B cell (primary cell): ENCODE data around the gene SNPH. TPM values are rescaled to one million over a fixed set of nuclear protein-coding genes. Genes with fewer than 3 reads are reported as not detected.

Experiments used
- ATAC-seq: fragments of 200-7000 bp; cut with Tn5 transposase; one replicate; pipeline ENCODE4 v1.10.0; 2021; ENCODE audit warnings: low read depth, mild to moderate bottlenecking, moderate number of reproducible peaks, moderate library complexity
- CTCF ChIA-PET: fragments of 350-600 bp; sonication (Branson Sonifier 250); formaldehyde crosslinking; loops from one replicate; lab custom pipeline; 2021; ENCODE audit warnings: antibody characterized with exemption, inconsistent platforms; lab: Charles Lee
- POLR2A ChIA-PET: fragments of 350-600 bp; sonication (Branson Sonifier 250); formaldehyde crosslinking; loops from one replicate; lab custom pipeline; 2021; ENCODE audit warnings: antibody characterized with exemption; lab: Charles Lee
- DNase-seq: peaks from one replicate; pipeline ENCODE4 v3.0.0; 2013
- H2AFZ ChIP-seq: 2 replicates; pipeline ENCODE4 v1.6.1; 2012; ENCODE audit warnings: mild to moderate bottlenecking, low read depth, low read length; ENCODE audit not compliant: insufficient read depth, poor library complexity, severe bottlenecking
- H3K27ac ChIP-seq, 2 donors: 1 replicate in 1 of 2; 2 replicates in 1 of 2; pipeline ENCODE4 v1.5.1; 2012 to 2013; ENCODE audit warnings: low read length in 2 of 2, mild to moderate bottlenecking in 2 of 2, moderate library complexity in 1 of 2
- H3K27me3 ChIP-seq, 4 experiments: fragments of 200-600 bp in 1 of 4; sonication (generic) in 1 of 4; replicated peaks in 1 of 4; 1 replicate in 2 of 4; 2 replicates in 2 of 4; pipeline versions ENCODE4 v1.6.1 to v1.7.0; 2013 to 2016; ENCODE audit warnings: low read length in 3 of 4, mild to moderate bottlenecking in 2 of 4, mixed read lengths in 1 of 4, moderate library complexity in 1 of 4; ENCODE audit not compliant: insufficient read depth in 4 of 4, control insufficient read depth in 3 of 4; ENCODE audit errors: control extremely low read depth in 1 of 4
- H3K36me3 ChIP-seq, 2 experiments: replicated peaks in 1 of 2; 1 replicate in 1 of 2; 2 replicates in 1 of 2; pipeline versions ENCODE4 v1.6.1 to v1.7.1; 2013; ENCODE audit warnings: low read length in 1 of 2; ENCODE audit not compliant: insufficient read depth in 2 of 2, control insufficient read depth in 1 of 2; ENCODE audit errors: control extremely low read depth in 1 of 2, extremely low read depth in 1 of 2
- H3K4me1 ChIP-seq, 2 donors: fragments of 200-600 bp in 1 of 2; sonication (generic) in 1 of 2; 1 replicate in 1 of 2; 2 replicates in 1 of 2; pipeline versions ENCODE4 v1.5.1 to v1.6.1; 2013 to 2017; ENCODE audit warnings: low read length in 2 of 2; ENCODE audit not compliant: control insufficient read depth in 2 of 2, insufficient read depth in 2 of 2
- H3K4me2 ChIP-seq: replicated peaks from 2 replicates; pipeline ENCODE3; 2012; ENCODE audit warnings: mild to moderate bottlenecking, low read depth, low read length; ENCODE audit not compliant: poor library complexity, severe bottlenecking
- H3K4me3 ChIP-seq, 5 experiments: fragments of 200-600 bp in 1 of 5; sonication (generic) in 1 of 5; 1 replicate in 3 of 5; 2 replicates in 2 of 5; pipeline versions ENCODE4 v1.5.1 to v1.7.0; 2011 to 2016; ENCODE audit warnings: low read length in 4 of 5, mild to moderate bottlenecking in 4 of 5, low read depth in 2 of 5, control low read depth in 1 of 5, moderate library complexity in 1 of 5; ENCODE audit not compliant: insufficient read depth in 1 of 5; ENCODE audit errors: control extremely low read depth in 1 of 5, extremely low read depth in 1 of 5
- H3K79me2 ChIP-seq: fragments of 200-600 bp; sonication (generic); one replicate; pipeline ENCODE4 v1.6.0; 2016; ENCODE audit warnings: low read length; ENCODE audit not compliant: control insufficient read depth, insufficient read depth
- H3K9ac ChIP-seq: fragments of 200-600 bp; sonication (generic); 2 replicates; pipeline ENCODE4 v1.6.1; 2017; ENCODE audit warnings: mild to moderate bottlenecking, low read length, moderate library complexity
- H3K9me3 ChIP-seq, 3 donors: one replicate each; pipeline versions ENCODE4 v1.6.1 to v1.7.1; 2013; ENCODE audit warnings: low read length in 2 of 3; ENCODE audit not compliant: control insufficient read depth in 2 of 3, insufficient read depth in 1 of 3; ENCODE audit errors: control extremely low read depth in 1 of 3
- H4K20me1 ChIP-seq: 2 replicates; pipeline ENCODE4 v1.6.0; 2012; ENCODE audit warnings: mild to moderate bottlenecking, low read length; ENCODE audit not compliant: insufficient read depth, control insufficient read depth, poor library complexity, severe bottlenecking
- H3K27ac Mint-ChIP-seq: one replicate; pipeline ENCODE4 v1.8.0; 2021; ENCODE audit warnings: mixed read lengths
- H3K27me3 Mint-ChIP-seq: one replicate; pipeline ENCODE4 v1.8.0; 2021; ENCODE audit warnings: mixed read lengths
- H3K4me1 Mint-ChIP-seq: one replicate; pipeline ENCODE4 v1.8.0; 2021; ENCODE audit warnings: mixed read lengths
- H3K4me3 Mint-ChIP-seq: one replicate; pipeline ENCODE4 v1.8.0; 2021; ENCODE audit warnings: mixed read lengths
- H3K9me3 Mint-ChIP-seq: one replicate; pipeline ENCODE4 v1.8.0; 2022; ENCODE audit warnings: mixed read lengths; ENCODE audit not compliant: insufficient read depth
- EZH2 ChIP-seq: IDR thresholded peaks from 2 replicates; pipeline ENCODE4 v1.6.1; 2012; ENCODE audit warnings: borderline replicate concordance, low read depth, mild to moderate bottlenecking, moderate library complexity, low read length; ENCODE audit not compliant: insufficient read depth, poor library complexity, severe bottlenecking
- WGBS: methylation state at CpG from one replicate; pipeline ENCODE4 v1.1.5; 2013; ENCODE audit warnings: missing lambda C conversion rate; ENCODE audit not compliant: insufficient coverage; 5-methylcytosine and 5-hydroxymethylcytosine counted together
- intact Hi-C: fragments of 100-400 bp; cut with micrococcal nuclease; formaldehyde crosslinking; loops from one replicate; pipeline ENCODE4 v1.10.0; 2022
- polyA plus RNA-seq: library from polyadenylated mRNA; depleted of rRNA; stranded (reverse); fragments of >200 nt; gene quantifications from 2 replicates; pipeline ENCODE4 v1.2.3, GENCODE V29; 2012
- total RNA-seq, 2 donors: library from RNA; stranded (reverse); fragments of 120-200 nt in 1 of 2; gene quantifications; 1 replicate in 1 of 2; 2 replicates in 1 of 2; pipeline versions ENCODE4 v1.2.3 to v1.2.4, GENCODE V29; 2013 to 2022
- TF ChIP-seq, protein P1 (sequence below): fragments of 200-600 bp; IDR thresholded peaks from one replicate; pipeline ENCODE4 v1.8.0; 2022; ENCODE audit warnings: antibody characterized with exemption, mild to moderate bottlenecking

The SNPH gene
- total and polyA plus RNA-seq, 2 donors (not counting 1 experiment from before 2014, with no cell fraction given), result 0.67 to 3.0 TPM

DNA sequence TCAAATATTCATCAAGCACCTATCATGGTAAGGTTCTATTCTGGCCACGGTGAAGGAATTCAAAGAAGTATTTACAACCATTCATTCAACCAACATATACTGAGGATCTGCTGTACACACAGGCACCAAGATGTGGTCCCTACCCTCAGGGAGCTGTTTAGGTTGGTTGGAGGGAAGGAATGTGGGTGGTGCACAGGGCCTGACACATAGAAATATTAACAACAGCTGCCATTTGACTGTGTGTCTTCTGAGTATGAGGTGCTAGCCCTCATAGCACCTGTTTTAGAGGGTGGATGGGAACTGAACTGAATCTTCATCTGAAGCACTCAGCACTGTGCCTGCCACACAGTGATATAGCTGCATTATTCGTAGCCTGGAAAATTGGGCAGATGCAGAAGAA is 7.3 kb downstream of the SNPH start:
- Mint-ChIP-seq H3K4me3 (no peak overlapping the region), H3K4me1 (no peaks in the 10 kb centered on the region), H3K27ac (no peak overlapping the region), H3K9me3 (no peaks in the 10 kb centered on the region), H3K27me3 (no peaks in the 10 kb centered on the region)
- Histone ChIP-seq H3K4me2 (no peak overlapping the region), H3K27ac (no peak overlapping the region), H2AFZ (no peak overlapping the region), H3K4me3 (no peak overlapping the region), H3K79me2 (no peaks in the 10 kb centered on the region), H4K20me1 (no peaks in the 10 kb centered on the region), H3K9ac (no peak overlapping the region), H3K4me1 (no peaks in the 10 kb centered on the region), H3K9me3 (no peaks in the 10 kb centered on the region), H3K36me3 (no peaks in the 10 kb centered on the region), H3K27me3 (no peaks in the 10 kb centered on the region)
- 100% methylated on average over 1 of the region's 2 CpGs for WGBS
- DNase-seq, result no peak
- intact Hi-C loops, result no loop called here
- ChIA-PET POLR2A (no interaction called here), CTCF (no interaction called here)
- no peak for ATAC-seq
- TF ChIP-seq EZH2, result no peak

DNA sequence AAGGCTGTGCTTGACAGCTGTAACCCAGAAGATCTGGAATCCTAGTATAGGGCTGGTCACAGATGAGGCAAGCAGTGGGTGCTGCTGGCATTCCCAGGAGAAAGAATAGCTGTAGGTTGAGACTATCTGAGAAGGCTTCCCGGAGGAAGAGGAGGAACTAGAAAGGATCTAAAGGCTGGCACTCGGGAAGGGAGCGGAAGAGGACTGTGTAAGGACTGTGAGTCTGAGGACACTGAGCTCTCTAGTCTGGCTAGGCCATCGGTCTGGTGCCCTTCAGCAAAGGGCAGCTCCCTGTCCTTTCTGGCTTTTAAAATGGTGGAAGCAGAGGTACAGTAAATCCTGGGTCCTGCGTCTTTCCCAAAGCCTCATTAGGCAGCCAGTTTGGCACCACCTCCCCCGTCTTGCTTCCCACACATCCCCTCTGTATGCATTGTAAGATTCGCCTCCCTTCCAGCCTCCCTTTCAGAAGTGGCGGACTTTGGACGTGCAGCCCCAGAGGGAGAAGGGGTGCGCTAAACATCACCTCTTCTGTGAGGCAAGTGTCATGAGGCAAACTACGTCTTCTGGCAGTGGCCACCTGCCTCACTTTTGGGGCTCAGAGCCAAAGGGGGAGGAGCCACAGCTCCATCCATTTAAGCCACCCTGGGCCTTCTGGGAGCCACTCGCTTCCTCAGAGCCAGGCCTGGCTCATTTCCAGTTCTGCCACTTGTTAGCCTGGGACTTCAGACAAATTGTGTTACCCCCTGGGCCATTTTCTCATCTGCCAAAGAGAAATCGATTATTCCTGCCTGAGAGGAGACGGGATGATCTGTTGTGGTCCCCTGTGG is 8.6 kb downstream of the SNPH start:
- POLR2A ChIA-PET, result no interaction called here
- ATAC-seq, result no peak
- H3K4me2 ChIP-seq, result no peak overlapping the region
- WGBS, result 94% methylated on average over 11 of the region's 14 CpGs
- H3K36me3 ChIP-seq, result no peaks in the 10 kb centered on the region
- H3K27me3 Mint-ChIP-seq, result no peaks in the 10 kb centered on the region
- no peaks in the 10 kb centered on the region for H3K9me3 Mint-ChIP-seq
- no peak for DNase-seq
- no peak overlapping the region for H3K4me3 ChIP-seq
- no peak for TF ChIP-seq EZH2
- TF ChIP-seq, protein P1, sequence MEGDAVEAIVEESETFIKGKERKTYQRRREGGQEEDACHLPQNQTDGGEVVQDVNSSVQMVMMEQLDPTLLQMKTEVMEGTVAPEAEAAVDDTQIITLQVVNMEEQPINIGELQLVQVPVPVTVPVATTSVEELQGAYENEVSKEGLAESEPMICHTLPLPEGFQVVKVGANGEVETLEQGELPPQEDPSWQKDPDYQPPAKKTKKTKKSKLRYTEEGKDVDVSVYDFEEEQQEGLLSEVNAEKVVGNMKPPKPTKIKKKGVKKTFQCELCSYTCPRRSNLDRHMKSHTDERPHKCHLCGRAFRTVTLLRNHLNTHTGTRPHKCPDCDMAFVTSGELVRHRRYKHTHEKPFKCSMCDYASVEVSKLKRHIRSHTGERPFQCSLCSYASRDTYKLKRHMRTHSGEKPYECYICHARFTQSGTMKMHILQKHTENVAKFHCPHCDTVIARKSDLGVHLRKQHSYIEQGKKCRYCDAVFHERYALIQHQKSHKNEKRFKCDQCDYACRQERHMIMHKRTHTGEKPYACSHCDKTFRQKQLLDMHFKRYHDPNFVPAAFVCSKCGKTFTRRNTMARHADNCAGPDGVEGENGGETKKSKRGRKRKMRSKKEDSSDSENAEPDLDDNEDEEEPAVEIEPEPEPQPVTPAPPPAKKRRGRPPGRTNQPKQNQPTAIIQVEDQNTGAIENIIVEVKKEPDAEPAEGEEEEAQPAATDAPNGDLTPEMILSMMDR, result no peak
- no peaks in the 10 kb centered on the region for H3K27me3 ChIP-seq
- H3K9me3 ChIP-seq, result no peaks in the 10 kb centered on the region
- intact Hi-C loops, result no loop called here
- H3K27ac ChIP-seq, result no peak overlapping the region
- no peaks in the 10 kb centered on the region for H3K4me1 ChIP-seq
- no peaks in the 10 kb centered on the region for H3K79me2 ChIP-seq
- no peak overlapping the region for H2AFZ ChIP-seq
- peaks cover 3% of the 10 kb centered on the region for H3K4me1 Mint-ChIP-seq
- CTCF ChIA-PET, result no interaction called here
- H4K20me1 ChIP-seq, result no peaks in the 10 kb centered on the region
- H3K4me3 Mint-ChIP-seq, result no peak overlapping the region
- no peak overlapping the region for H3K27ac Mint-ChIP-seq
- H3K9ac ChIP-seq, result no peak overlapping the region
